GM12878 (cell line): ENCODE results near the gene OR11G2. TPM values are rescaled to one million over a fixed set of nuclear protein-coding genes. Genes with fewer than 3 reads are reported as not detected.

Experiments used
- ATAC-seq: fragments of 200-7000 bp; cut with Tn5 transposase; 3 replicates; pipeline ENCODE4 v1.9.1; 2020; ENCODE audit warnings: mild to moderate bottlenecking, moderate library complexity
- BruUV-seq: library from RNA; stranded (reverse); fragments of 400-500 nt; replicated peaks from 2 replicates; lab custom pipeline; 2021; lab: Mats Ljungman, UMichigan
- CTCF ChIA-PET: fragments of 300-600 bp; sonication (Branson Sonifier 250); formaldehyde crosslinking; extraction: SDS; loops from one replicate; lab custom pipeline; 2021; ENCODE audit warnings: inconsistent platforms; lab: Yijun Ruan, JAX
- POLR2A ChIA-PET: fragments of 350-600 bp; formaldehyde crosslinking; extraction: SDS; loops from one replicate; lab custom pipeline; 2021; ENCODE audit warnings: inconsistent platforms; lab: Charles Lee
- RAD21 ChIA-PET: fragments of 300-600 bp; sonication (Branson Sonifier 250); formaldehyde crosslinking; loops from one replicate; lab custom pipeline; 2023; ENCODE audit warnings: antibody characterized with exemption; ENCODE audit not compliant: unreplicated experiment; lab: Charles Lee
- SMC1A ChIA-PET: fragments of 300-600 bp; sonication (Branson Sonifier 250); formaldehyde crosslinking; loops from one replicate; lab custom pipeline; 2023; ENCODE audit not compliant: unreplicated experiment, uncharacterized antibody; lab: Charles Lee
- DNase-seq: peaks from one replicate; pipeline ENCODE4 v3.0.0-alpha.2; 2011; ENCODE audit warnings: low read depth, low spot score
- FAIRE-seq: peaks from 3 replicates; lab custom pipeline; 2011; peaks lifted over from hg19 to GRCh38; lab: Jason Lieb, UNC
- H2AFZ ChIP-seq: 2 replicates; pipeline ENCODE4 v1.6.0; 2011; ENCODE audit warnings: low read depth, low read length, control low read depth; ENCODE audit not compliant: control insufficient read depth
- H3K27ac ChIP-seq: 2 replicates; pipeline ENCODE4 v1.5.1; 2011; ENCODE audit warnings: control low read depth; ENCODE audit not compliant: control insufficient read depth, insufficient read depth
- H3K27me3 ChIP-seq, 2 experiments: replicated peaks in 1 of 2; 2 replicates each; pipeline versions ENCODE4 v1.6.0 to v1.6.1; 2011; ENCODE audit warnings: low read length in 1 of 2; ENCODE audit not compliant: control insufficient read depth in 2 of 2, insufficient read depth in 2 of 2
- H3K36me3 ChIP-seq, 2 experiments: 2 replicates each; pipeline ENCODE4 v1.5.1; 2011; ENCODE audit warnings: low read length in 1 of 2; ENCODE audit not compliant: control insufficient read depth in 2 of 2, insufficient read depth in 2 of 2
- H3K4me1 ChIP-seq: 2 replicates; pipeline ENCODE4 v1.6.1; 2011; ENCODE audit warnings: mild to moderate bottlenecking, low read length, moderate library complexity, mixed read lengths; ENCODE audit not compliant: control insufficient read depth, insufficient read depth
- H3K4me2 ChIP-seq: 2 replicates; pipeline ENCODE4 v1.6.0; 2011; ENCODE audit warnings: control low read depth; ENCODE audit not compliant: control insufficient read depth, insufficient read depth
- H3K4me3 ChIP-seq: fragments of 200-600 bp; sonication (generic); 2 replicates; pipeline ENCODE4 v1.5.1; 2016
- H3K79me2 ChIP-seq: 2 replicates; pipeline ENCODE4 v1.6.0; 2011; ENCODE audit warnings: low read length; ENCODE audit not compliant: control insufficient read depth, insufficient read depth
- H3K9ac ChIP-seq: 2 replicates; pipeline ENCODE4 v1.8.0; 2011; ENCODE audit warnings: low read length, control low read depth, mixed read lengths; ENCODE audit not compliant: control insufficient read depth, insufficient read depth
- H3K9me3 ChIP-seq: replicated peaks from 3 replicates; pipeline ENCODE4 v1.5.1; 2011; ENCODE audit warnings: mild to moderate bottlenecking, low read length; ENCODE audit not compliant: control insufficient read depth, insufficient read depth
- H4K20me1 ChIP-seq: 2 replicates; pipeline ENCODE4 v1.6.0; 2011; ENCODE audit not compliant: control insufficient read depth, insufficient read depth
- CBX3 ChIP-seq: fragments of 200-600 bp; sonication (generic); IDR thresholded peaks from 2 replicates; pipeline ENCODE4 v1.6.1; 2016; ENCODE audit warnings: low read depth, borderline replicate concordance
- CUX1 ChIP-seq: IDR thresholded peaks from 2 replicates; pipeline ENCODE4 v1.6.1; 2012; ENCODE audit warnings: improper control_type of control experiment, low read depth, low read length; ENCODE audit not compliant: insufficient replicate concordance
- E2F8 ChIP-seq: fragments of 450-650 bp; IDR thresholded peaks from 2 replicates; pipeline ENCODE4 v1.6.1; 2018; ENCODE audit warnings: mild to moderate bottlenecking, low read depth, moderate library complexity; ENCODE audit not compliant: partially characterized antibody
- IRF5 ChIP-seq: fragments of 450-650 bp; IDR thresholded peaks from 2 replicates; pipeline ENCODE4 v1.6.1; 2017; ENCODE audit warnings: borderline replicate concordance
- PAX8 ChIP-seq: fragments of 450-650 bp; IDR thresholded peaks from 2 replicates; pipeline ENCODE4 v1.6.1; 2017; ENCODE audit warnings: mild to moderate bottlenecking, moderate library complexity
- RBBP5 ChIP-seq: fragments of 200-600 bp; sonication (generic); conservative IDR thresholded peaks from 2 replicates; pipeline ENCODE4 v1.6.1; 2016
- SKIL ChIP-seq: fragments of 450-650 bp; IDR thresholded peaks from 2 replicates; pipeline ENCODE4 v1.6.1; 2017; ENCODE audit warnings: mild to moderate bottlenecking, low read depth, inconsistent platforms; ENCODE audit not compliant: poor library complexity, severe bottlenecking
- SREBF2 ChIP-seq: IDR thresholded peaks from 2 replicates; pipeline ENCODE4 v1.6.1; 2012; ENCODE audit warnings: mild to moderate bottlenecking, low read length
- SRF ChIP-seq, 2 experiments: IDR thresholded peaks; 2 replicates each; pipeline ENCODE4 v1.6.1; 2011; ENCODE audit warnings: low read depth in 2 of 2, low read length in 2 of 2, mild to moderate bottlenecking in 1 of 2, moderate library complexity in 1 of 2
- TCF7 ChIP-seq: IDR thresholded peaks from 2 replicates; pipeline ENCODE4 v1.6.1; 2014; ENCODE audit warnings: antibody characterized with exemption, borderline replicate concordance
- YBX1 ChIP-seq: fragments of 450-650 bp; IDR thresholded peaks from 2 replicates; pipeline ENCODE4 v1.6.1; 2016; ENCODE audit warnings: antibody characterized with exemption
- WGBS: methylation state at CpG from one replicate; pipeline ENCODE4 v1.1.6; 2016; ENCODE audit warnings: low lambda C conversion rate; ENCODE audit not compliant: insufficient replicate concordance, insufficient coverage; ENCODE audit errors: missing lambda C conversion rate; 5-methylcytosine and 5-hydroxymethylcytosine counted together
- in situ Hi-C: fragments of 300-500 bp; cut with MboI; formaldehyde crosslinking; loops from 9 replicates; pipeline ENCODE4 v1.14.3; 2018; ENCODE audit warnings: mixed read lengths
- intact Hi-C: fragments of 100-400 bp; cut with micrococcal nuclease; formaldehyde crosslinking; loops from one replicate; pipeline ENCODE4 v1.14.2; 2022; ENCODE audit not compliant: unreplicated experiment
- polyA plus RNA-seq, 11 experiments: library from polyadenylated mRNA; depleted of rRNA in 4 of 11; unstranded in 6 of 11; stranded (reverse) in 5 of 11; fragments of >200 nt; fragmentation: Nextera tagmentation in 4 of 11; fragmentation: Illumina TruSeq in 1 of 11; extraction: Ambion mirVana in 4 of 11; extraction: Trizol in 1 of 11; gene quantifications; 1 replicate in 1 of 11; 2 replicates in 10 of 11; pipeline versions ENCODE4 v1.2.1 to v1.2.3, GENCODE V29; 2011 to 2016; ENCODE audit warnings: inconsistent platforms in 2 of 11, missing spikeins in 2 of 11, low read depth in 1 of 11
- total RNA-seq, 4 experiments: library from RNA; depleted of rRNA in 3 of 4; stranded (reverse); fragments of >200 nt in 3 of 4; fragmentation: Illumina TruSeq in 1 of 4; extraction: Trizol in 1 of 4; gene quantifications; 2 replicates each; pipeline versions ENCODE4 v1.2.1 to v1.2.3, GENCODE V29; 2013 to 2021

OR11G2 gene
- total and polyA plus RNA-seq, 10 of the 15 experiments (the other 5 are each of a cell fraction or from before 2014, with no cell fraction given): 0.08 TPM; not detected in 9

GRCh38 chr14:20179218-20179617 lies 11.5 kb upstream of the OR11G2 start (continued):
- TF ChIP-seq E2F8 (no peak), RBBP5 (no peak), PAX8 (no peak), SKIL (no peak)

- in situ Hi-C loops: no loop called here
- H3K4me1 ChIP-seq: no peaks in the 10 kb centered on the region
- 23% methylated on average over 2 of the region's 2 CpGs for WGBS
- H3K4me3 ChIP-seq: no peak overlapping the region
- no peaks in the 10 kb centered on the region for H4K20me1 ChIP-seq
- BruUV-seq: no TSS peak
- no peaks in the 10 kb centered on the region for H3K79me2 ChIP-seq
- H3K4me2 ChIP-seq: no peak overlapping the region
- DNase-seq: no peak
- no peaks in the 10 kb centered on the region; a peak in 1 of 4 replicates for H3K27me3 ChIP-seq
- H3K36me3 ChIP-seq: no peaks in the 10 kb centered on the region
- intact Hi-C loops: no loop called here
- FAIRE-seq: no peak
- no peaks in the 10 kb centered on the region for H3K9me3 ChIP-seq
- H3K9ac ChIP-seq: no peak overlapping the region
- RAD21 ChIA-PET: no interaction called here
- no peak overlapping the region for H2AFZ ChIP-seq
- SMC1A ChIA-PET: no interaction called here
- POLR2A ChIA-PET: no interaction called here
- no peak overlapping the region for H3K27ac ChIP-seq
- ATAC-seq: no peak
- CTCF ChIA-PET: no interaction called here
- TF ChIP-seq SRF (IDR thresholded peaks at IDR 0.05; ENCODE audit: low read depth in 2 of 2, low read length in 2 of 2) (no peak), CBX3 (no peak), SREBF2 (no peak), IRF5 (no peak), CUX1 (no peak), YBX1 (no peak), TCF7 (no peak)
These were observed 10.8 kb upstream of the OR11G2 start for GRCh38 chr14:20179880-20180279.
